Cardiac muscle cell (in vitro differentiated cells and primary cell): ENCODE measurements around the gene SLC4A4. TPM values are rescaled to one million over a fixed set of nuclear protein-coding genes. Genes with fewer than 3 reads are reported as not detected.

Experiments
- DNase-seq, 2 donors: peaks; one replicate each; pipeline versions ENCODE4 v3.0.0 to v3.0.0-alpha.2; 2010 to 2017; ENCODE audit warnings: low read depth in 1 of 2, low spot score in 1 of 2
- H3K27ac ChIP-seq: fragments of 200-600 bp; sonication (generic); 2 replicates; pipeline ENCODE4 v1.5.1; 2016
- H3K27me3 ChIP-seq: fragments of 200-600 bp; sonication (generic); 2 replicates; pipeline ENCODE4 v1.6.0; 2016; ENCODE audit warnings: control low read depth
- H3K36me3 ChIP-seq: fragments of 200-600 bp; sonication (generic); 2 replicates; pipeline ENCODE4 v1.5.1; 2016; ENCODE audit warnings: control low read depth
- H3K4me1 ChIP-seq: fragments of 200-600 bp; sonication (generic); 2 replicates; pipeline ENCODE4 v1.8.1; 2017; ENCODE audit warnings: low read depth, mild to moderate bottlenecking, mixed run types
- H3K4me3 ChIP-seq: fragments of 200-600 bp; sonication (generic); 2 replicates; pipeline ENCODE4 v1.5.1; 2016; ENCODE audit warnings: mild to moderate bottlenecking
- H3K9me3 ChIP-seq: fragments of 200-600 bp; sonication (generic); 2 replicates; pipeline ENCODE4 v1.5.1; 2017; ENCODE audit warnings: low read depth, mild to moderate bottlenecking, control low read depth
- polyA plus RNA-seq: library from polyadenylated mRNA; unstranded; fragments of >200 nt; fragmentation: Nextera tagmentation; extraction: Ambion mirVana; gene quantifications from 2 replicates; pipeline ENCODE4 v1.2.1, GENCODE V29; 2016
- total RNA-seq: library from RNA; depleted of rRNA; stranded (reverse); fragments of >200 nt; gene quantifications from 2 replicates; pipeline ENCODE4 v1.2.3, GENCODE V29; 2016
- TF ChIP-seq, protein P1 (sequence below): IDR thresholded peaks from 2 replicates; pipeline ENCODE4 v1.5.1; 2012; ENCODE audit warnings: low read depth, mild to moderate bottlenecking, low read length

Gene SLC4A4
- total and polyA plus RNA-seq, 2 experiments from 2014 or later: 12.7 to 31.5 TPM

DNA sequence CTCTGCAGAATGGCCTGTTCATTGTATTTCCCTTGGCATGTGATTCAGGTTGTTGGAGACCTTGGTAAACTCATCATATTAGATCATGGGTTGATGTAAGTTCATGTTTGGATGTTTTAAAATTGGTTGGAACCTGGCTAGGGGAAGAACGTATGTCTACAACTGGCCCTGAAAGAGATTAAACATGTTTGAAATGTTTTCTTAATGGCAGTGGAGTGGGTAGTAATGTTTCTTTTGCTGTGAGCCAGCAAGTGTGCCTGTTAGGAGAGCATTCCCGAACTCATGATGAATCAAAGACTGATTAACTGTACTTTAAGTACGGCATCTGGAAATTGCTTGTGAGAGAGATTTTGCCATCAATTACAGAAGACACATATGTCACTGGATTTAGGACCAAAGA is 44.5 kb upstream of the SLC4A4 start:
- TF ChIP-seq, protein P1, sequence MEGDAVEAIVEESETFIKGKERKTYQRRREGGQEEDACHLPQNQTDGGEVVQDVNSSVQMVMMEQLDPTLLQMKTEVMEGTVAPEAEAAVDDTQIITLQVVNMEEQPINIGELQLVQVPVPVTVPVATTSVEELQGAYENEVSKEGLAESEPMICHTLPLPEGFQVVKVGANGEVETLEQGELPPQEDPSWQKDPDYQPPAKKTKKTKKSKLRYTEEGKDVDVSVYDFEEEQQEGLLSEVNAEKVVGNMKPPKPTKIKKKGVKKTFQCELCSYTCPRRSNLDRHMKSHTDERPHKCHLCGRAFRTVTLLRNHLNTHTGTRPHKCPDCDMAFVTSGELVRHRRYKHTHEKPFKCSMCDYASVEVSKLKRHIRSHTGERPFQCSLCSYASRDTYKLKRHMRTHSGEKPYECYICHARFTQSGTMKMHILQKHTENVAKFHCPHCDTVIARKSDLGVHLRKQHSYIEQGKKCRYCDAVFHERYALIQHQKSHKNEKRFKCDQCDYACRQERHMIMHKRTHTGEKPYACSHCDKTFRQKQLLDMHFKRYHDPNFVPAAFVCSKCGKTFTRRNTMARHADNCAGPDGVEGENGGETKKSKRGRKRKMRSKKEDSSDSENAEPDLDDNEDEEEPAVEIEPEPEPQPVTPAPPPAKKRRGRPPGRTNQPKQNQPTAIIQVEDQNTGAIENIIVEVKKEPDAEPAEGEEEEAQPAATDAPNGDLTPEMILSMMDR: no peak
- Histone ChIP-seq H3K36me3 (no peaks in the 10 kb centered on the region), H3K9me3 (no peaks in the 10 kb centered on the region), H3K4me1 (no peaks in the 10 kb centered on the region), H3K27me3 (no peaks in the 10 kb centered on the region), H3K4me3 (no peak overlapping the region), H3K27ac (no peak overlapping the region)
- DNase-seq: no peak

DNA sequence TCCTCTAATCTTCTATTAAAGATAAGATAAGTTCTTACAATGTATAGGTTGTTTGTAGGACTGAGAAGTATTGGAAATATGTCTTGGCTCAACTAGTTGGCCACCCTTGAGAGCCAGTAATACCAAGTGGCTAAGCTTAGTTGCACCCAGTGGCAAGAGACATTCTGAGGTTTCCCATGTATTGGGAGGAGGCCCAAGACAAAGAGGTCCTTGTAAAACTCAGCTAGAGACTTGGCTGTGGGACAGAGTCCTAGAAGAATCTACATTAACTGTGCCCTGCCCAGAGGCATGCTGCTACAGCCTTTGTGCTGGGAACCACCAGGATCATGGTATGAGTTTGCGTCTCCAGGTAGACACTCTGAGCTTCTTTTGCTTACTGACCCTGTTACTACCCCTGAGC is 41.9 kb upstream of the SLC4A4 start:
- Histone ChIP-seq H3K4me1 (peaks cover 12% of the 10 kb centered on the region), H3K9me3 (no peaks in the 10 kb centered on the region), H3K27me3 (no peaks in the 10 kb centered on the region), H3K27ac (no peak overlapping the region), H3K36me3 (no peaks in the 10 kb centered on the region), H3K4me3 (no peak overlapping the region)
- TF ChIP-seq, protein P1: no peak
- DNase-seq: peak in 1 of 2 donors; percentile 50

DNA sequence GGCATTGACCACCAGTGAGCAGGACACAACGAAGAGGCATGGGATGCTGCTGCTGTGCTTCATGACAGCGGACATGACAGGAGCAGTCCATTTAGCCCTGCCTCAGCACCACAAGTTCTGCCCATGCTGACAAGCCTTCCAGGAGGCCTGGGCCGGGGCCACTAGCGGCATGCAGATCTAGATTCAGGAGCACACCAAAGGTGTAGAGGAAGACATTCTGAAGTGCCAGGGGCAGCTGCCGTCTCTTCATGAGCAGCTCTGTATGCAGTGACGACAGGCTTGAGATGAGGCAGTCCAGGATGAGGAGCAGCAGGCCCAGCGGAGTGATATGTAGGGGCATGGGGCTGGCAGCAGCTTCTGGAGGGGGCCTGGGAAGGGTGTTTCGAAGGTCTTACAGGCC is 38.5 kb upstream of the SLC4A4 start:
- DNase-seq: peak in 1 of 2 donors; percentile 77
- TF ChIP-seq, protein P1: no peak
- H3K9me3 ChIP-seq: no peaks in the 10 kb centered on the region
- no peaks in the 10 kb centered on the region for H3K36me3 ChIP-seq
- no peak overlapping the region for H3K4me3 ChIP-seq
- H3K27ac ChIP-seq: peak overlapping the region; percentile 18
- no peaks in the 10 kb centered on the region for H3K27me3 ChIP-seq
- H3K4me1 ChIP-seq: peaks cover 12% of the 10 kb centered on the region

DNA sequence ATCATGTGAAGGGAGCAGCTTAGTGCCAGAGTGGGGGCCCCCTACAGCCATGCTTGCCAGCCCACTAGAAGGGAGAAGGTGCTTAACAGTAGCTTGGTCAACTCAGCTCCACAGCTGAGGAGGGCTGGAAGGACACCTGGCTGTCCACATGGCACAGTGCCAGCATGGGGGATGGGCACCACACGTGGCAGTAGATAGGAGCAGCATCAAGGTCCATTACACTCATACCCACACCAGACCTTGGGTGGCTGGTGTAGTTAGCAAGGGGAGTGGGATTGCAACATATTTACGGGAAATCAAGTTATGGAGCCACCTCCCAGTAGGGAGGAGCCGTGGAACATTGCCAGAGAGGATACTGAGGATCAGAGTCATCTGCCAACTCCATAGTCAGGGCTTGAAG is 37.9 kb upstream of the SLC4A4 start:
- DNase-seq: peak in 1 of 2 donors; percentile 7
- Histone ChIP-seq H3K4me3 (no peak overlapping the region), H3K27ac (no peak overlapping the region), H3K27me3 (no peaks in the 10 kb centered on the region), H3K9me3 (no peaks in the 10 kb centered on the region), H3K36me3 (no peaks in the 10 kb centered on the region), H3K4me1 (peaks cover 12% of the 10 kb centered on the region)
- TF ChIP-seq, protein P1: no peak

DNA sequence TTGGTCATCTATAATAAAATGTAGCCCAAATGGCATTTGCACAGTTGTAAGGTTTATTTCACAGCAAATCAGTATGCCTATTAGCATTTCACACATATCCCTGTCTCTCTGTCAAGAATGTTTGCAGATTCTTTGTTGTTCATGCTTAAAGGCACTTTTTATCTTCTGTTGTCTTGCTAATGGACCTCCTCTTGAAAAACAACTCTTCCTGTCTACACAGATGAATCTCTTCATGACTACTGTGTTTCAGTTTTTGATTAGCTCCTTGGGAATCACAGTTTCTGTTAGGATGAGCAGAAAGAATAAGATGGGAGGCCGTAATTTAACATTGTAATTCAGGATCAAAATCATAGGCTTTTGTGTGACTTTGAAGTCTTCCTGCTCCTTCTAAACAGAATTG is 35.5 kb upstream of the SLC4A4 start:
- no peak overlapping the region for H3K4me3 ChIP-seq
- peaks cover 12% of the 10 kb centered on the region for H3K4me1 ChIP-seq
- no peak for DNase-seq
- H3K9me3 ChIP-seq: no peaks in the 10 kb centered on the region
- TF ChIP-seq, protein P1: no peak
- H3K36me3 ChIP-seq: no peaks in the 10 kb centered on the region
- H3K27me3 ChIP-seq: no peaks in the 10 kb centered on the region
- no peak overlapping the region for H3K27ac ChIP-seq

DNA sequence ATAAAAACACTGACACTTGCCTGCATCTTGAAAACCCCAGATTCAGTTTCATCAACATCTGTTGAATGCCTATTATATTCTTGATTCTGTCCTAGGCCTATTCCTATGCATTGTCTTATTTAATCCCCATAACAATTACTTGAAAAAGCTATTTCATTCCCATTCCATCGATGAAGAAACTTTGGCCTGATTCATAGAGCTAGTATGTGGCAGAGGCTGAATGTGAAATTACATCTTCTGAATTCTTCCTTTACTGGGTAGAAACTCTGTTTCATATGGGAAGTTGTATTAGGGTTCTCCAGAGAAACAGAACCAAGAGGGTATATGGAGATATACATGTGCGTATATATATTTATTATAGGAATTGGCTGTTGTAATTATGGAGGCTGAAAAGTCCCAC is 35.0 kb upstream of the SLC4A4 start:
- no peak overlapping the region for H3K4me3 ChIP-seq
- TF ChIP-seq, protein P1: no peak
- H3K27me3 ChIP-seq: no peaks in the 10 kb centered on the region
- no peaks in the 10 kb centered on the region for H3K9me3 ChIP-seq
- no peak for DNase-seq
- H3K27ac ChIP-seq: no peak overlapping the region
- H3K36me3 ChIP-seq: no peaks in the 10 kb centered on the region
- H3K4me1 ChIP-seq: peaks cover 12% of the 10 kb centered on the region
